Measurements from ENCODE around the gene SLC4A9.

Gene SLC4A9

GRCh38 chr5:140362875-140363630, 3.1 kb downstream of the SLC4A9 start:
- DNase-seq = peak; percentile 97

GRCh38 chr5:140363631-140364471, 3.9 kb downstream of the SLC4A9 start:
- DNase-seq = no peak

- DNase-seq = no peak
These were observed 4.4 kb downstream of the SLC4A9 start for GRCh38 chr5:140364472-140364765.

- no peak for DNase-seq
These were observed 5.3 kb downstream of the SLC4A9 start for GRCh38 chr5:140365282-140365681.

GRCh38 chr5:140365941-140366340, 5.9 kb downstream of the SLC4A9 start:
- no peak for DNase-seq

GRCh38 chr5:140366589-140367255, 6.7 kb downstream of the SLC4A9 start:
- no peak for DNase-seq

GRCh38 chr5:140367256-140368013, 7.4 kb downstream of the SLC4A9 start:
- DNase-seq = no peak

- DNase-seq = no peak
These were observed 11.6 kb downstream of the SLC4A9 start for GRCh38 chr5:140371356-140372151.

- DNase-seq = peak; percentile 65
These were observed 13.0 kb downstream of the SLC4A9 start for GRCh38 chr5:140372971-140373487.

- no peak for DNase-seq
These were observed 21.4 kb downstream of the SLC4A9 start for GRCh38 chr5:140381351-140381750.

- no peak for DNase-seq
These were observed 22.0 kb downstream of the SLC4A9 start for GRCh38 chr5:140381972-140382371.

GRCh38 chr5:140382866-140383265, 22.9 kb downstream of the SLC4A9 start:
- no peak for DNase-seq

GRCh38 chr5:140383300-140383699, 23.3 kb downstream of the SLC4A9 start:
- DNase-seq = no peak

- DNase-seq = no peak
These were observed 28.1 kb downstream of the SLC4A9 start for GRCh38 chr5:140388052-140388451.

- no peak for DNase-seq
These were observed 31.3 kb downstream of the SLC4A9 start for GRCh38 chr5:140391312-140391711.

- no peak for DNase-seq
These were observed 31.7 kb downstream of the SLC4A9 start for GRCh38 chr5:140391732-140392131.

- DNase-seq = no peak
These were observed 33.7 kb downstream of the SLC4A9 start for GRCh38 chr5:140393738-140394137.

GRCh38 chr5:140398379-140398811, 38.4 kb downstream of the SLC4A9 start:
- DNase-seq = no peak

GRCh38 chr5:140399979-140400729, 40.2 kb downstream of the SLC4A9 start:
- DNase-seq = no peak

GRCh38 chr5:140400730-140401361, 40.9 kb downstream of the SLC4A9 start:
- DNase-seq = peak; percentile 88
